GM12878 (cell line): ENCODE measurements around the gene CYBC1.

ENCODE experiments used
- CEBPB ChIP-seq, 2 experiments: fragments of 150-350 bp in 1 of 2; IDR thresholded peaks; 2 replicates each; pipeline ENCODE4 v1.6.1; 2012 to 2014; ENCODE audit warnings: low read depth in 2 of 2, low read length in 2 of 2, borderline replicate concordance in 1 of 2, inconsistent platforms in 1 of 2
- ETV6 ChIP-seq, 2 experiments: fragments of 450-650 bp in 1 of 2; IDR thresholded peaks in 1 of 2; conservative IDR thresholded peaks in 1 of 2; 2 replicates each; pipeline ENCODE4 v1.6.1; 2014; ENCODE audit warnings: antibody characterized with exemption in 1 of 2, borderline replicate concordance in 1 of 2, low read depth in 1 of 2, mild to moderate bottlenecking in 1 of 2, moderate library complexity in 1 of 2
- POLR2A ChIP-seq: IDR thresholded peaks from 2 replicates; pipeline ENCODE4 v1.6.1; 2011; ENCODE audit warnings: low read depth, mild to moderate bottlenecking, low read length
- TF ChIP-seq, protein P1 (sequence below), 3 experiments: IDR thresholded peaks in 2 of 3; conservative IDR thresholded peaks in 1 of 3; 2 replicates each; pipeline ENCODE4 v1.5.1; 2011; ENCODE audit warnings: low read depth in 3 of 3, low read length in 3 of 3, mild to moderate bottlenecking in 3 of 3, control low read depth in 2 of 3, moderate library complexity in 2 of 3, inconsistent platforms in 1 of 3, mixed read lengths in 1 of 3; ENCODE audit not compliant: control insufficient read depth in 2 of 3, insufficient read depth in 1 of 3; ENCODE audit errors: extremely low read depth in 1 of 3
- TF ChIP-seq, protein P2 (sequence below): IDR thresholded peaks from 2 replicates; pipeline ENCODE4 v1.6.1; 2012; ENCODE audit warnings: mild to moderate bottlenecking, low read depth, low read length
- TF ChIP-seq, protein P3 (sequence below): fragments of 450-650 bp; IDR thresholded peaks from 2 replicates; pipeline ENCODE4 v1.6.1; 2018; ENCODE audit warnings: borderline replicate concordance, mild to moderate bottlenecking; ENCODE audit not compliant: partially characterized antibody
- TF ChIP-seq, protein P4 (sequence below): fragments of 450-650 bp; IDR thresholded peaks from 2 replicates; pipeline ENCODE4 v1.6.1; 2018; ENCODE audit warnings: mild to moderate bottlenecking, low read depth, moderate library complexity; ENCODE audit not compliant: partially characterized antibody

DNA sequence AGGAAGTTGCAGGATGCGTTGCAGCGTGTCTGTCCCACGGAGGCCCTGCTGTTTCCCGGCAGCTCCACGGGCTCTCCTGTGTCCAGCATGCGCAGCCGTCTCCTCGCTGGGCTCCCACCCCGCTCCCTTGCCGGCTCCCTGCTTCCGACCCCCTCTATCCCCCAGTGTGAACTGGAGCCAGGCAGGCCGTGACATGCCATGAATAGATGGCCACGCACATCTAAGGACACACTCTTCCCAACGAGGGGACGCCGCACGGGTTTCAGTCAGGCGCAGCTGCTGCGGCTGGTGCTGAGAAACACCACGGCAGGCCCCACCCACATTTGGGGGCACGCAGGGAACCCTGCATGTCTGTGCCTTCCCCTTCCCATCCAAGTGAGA lies 41.6 kb downstream of the CYBC1 start:
- TF ChIP-seq POLR2A, result no peak
- TF ChIP-seq, protein P1, sequence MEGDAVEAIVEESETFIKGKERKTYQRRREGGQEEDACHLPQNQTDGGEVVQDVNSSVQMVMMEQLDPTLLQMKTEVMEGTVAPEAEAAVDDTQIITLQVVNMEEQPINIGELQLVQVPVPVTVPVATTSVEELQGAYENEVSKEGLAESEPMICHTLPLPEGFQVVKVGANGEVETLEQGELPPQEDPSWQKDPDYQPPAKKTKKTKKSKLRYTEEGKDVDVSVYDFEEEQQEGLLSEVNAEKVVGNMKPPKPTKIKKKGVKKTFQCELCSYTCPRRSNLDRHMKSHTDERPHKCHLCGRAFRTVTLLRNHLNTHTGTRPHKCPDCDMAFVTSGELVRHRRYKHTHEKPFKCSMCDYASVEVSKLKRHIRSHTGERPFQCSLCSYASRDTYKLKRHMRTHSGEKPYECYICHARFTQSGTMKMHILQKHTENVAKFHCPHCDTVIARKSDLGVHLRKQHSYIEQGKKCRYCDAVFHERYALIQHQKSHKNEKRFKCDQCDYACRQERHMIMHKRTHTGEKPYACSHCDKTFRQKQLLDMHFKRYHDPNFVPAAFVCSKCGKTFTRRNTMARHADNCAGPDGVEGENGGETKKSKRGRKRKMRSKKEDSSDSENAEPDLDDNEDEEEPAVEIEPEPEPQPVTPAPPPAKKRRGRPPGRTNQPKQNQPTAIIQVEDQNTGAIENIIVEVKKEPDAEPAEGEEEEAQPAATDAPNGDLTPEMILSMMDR (IDR thresholded peaks at IDR 0.05 in 2 of 3, conservative IDR thresholded peaks at IDR 0.05 in 1 of 3; ENCODE audit: control insufficient read depth in 2 of 3, extremely low read depth in 1 of 3, insufficient read depth in 1 of 3, low read depth in 3 of 3, low read length in 3 of 3), result no peak
- TF ChIP-seq, protein P2, sequence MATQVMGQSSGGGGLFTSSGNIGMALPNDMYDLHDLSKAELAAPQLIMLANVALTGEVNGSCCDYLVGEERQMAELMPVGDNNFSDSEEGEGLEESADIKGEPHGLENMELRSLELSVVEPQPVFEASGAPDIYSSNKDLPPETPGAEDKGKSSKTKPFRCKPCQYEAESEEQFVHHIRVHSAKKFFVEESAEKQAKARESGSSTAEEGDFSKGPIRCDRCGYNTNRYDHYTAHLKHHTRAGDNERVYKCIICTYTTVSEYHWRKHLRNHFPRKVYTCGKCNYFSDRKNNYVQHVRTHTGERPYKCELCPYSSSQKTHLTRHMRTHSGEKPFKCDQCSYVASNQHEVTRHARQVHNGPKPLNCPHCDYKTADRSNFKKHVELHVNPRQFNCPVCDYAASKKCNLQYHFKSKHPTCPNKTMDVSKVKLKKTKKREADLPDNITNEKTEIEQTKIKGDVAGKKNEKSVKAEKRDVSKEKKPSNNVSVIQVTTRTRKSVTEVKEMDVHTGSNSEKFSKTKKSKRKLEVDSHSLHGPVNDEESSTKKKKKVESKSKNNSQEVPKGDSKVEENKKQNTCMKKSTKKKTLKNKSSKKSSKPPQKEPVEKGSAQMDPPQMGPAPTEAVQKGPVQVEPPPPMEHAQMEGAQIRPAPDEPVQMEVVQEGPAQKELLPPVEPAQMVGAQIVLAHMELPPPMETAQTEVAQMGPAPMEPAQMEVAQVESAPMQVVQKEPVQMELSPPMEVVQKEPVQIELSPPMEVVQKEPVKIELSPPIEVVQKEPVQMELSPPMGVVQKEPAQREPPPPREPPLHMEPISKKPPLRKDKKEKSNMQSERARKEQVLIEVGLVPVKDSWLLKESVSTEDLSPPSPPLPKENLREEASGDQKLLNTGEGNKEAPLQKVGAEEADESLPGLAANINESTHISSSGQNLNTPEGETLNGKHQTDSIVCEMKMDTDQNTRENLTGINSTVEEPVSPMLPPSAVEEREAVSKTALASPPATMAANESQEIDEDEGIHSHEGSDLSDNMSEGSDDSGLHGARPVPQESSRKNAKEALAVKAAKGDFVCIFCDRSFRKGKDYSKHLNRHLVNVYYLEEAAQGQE, result no peak
- TF ChIP-seq, protein P3, sequence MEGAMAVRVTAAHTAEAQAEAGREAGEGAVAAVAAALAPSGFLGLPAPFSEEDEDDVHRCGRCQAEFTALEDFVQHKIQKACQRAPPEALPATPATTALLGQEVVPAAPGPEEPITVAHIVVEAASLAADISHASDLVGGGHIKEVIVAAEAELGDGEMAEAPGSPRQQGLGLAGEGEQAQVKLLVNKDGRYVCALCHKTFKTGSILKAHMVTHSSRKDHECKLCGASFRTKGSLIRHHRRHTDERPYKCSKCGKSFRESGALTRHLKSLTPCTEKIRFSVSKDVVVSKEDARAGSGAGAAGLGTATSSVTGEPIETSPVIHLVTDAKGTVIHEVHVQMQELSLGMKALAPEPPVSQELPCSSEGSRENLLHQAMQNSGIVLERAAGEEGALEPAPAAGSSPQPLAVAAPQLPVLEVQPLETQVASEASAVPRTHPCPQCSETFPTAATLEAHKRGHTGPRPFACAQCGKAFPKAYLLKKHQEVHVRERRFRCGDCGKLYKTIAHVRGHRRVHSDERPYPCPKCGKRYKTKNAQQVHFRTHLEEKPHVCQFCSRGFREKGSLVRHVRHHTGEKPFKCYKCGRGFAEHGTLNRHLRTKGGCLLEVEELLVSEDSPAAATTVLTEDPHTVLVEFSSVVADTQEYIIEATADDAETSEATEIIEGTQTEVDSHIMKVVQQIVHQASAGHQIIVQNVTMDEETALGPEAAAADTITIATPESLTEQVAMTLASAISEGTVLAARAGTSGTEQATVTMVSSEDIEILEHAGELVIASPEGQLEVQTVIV, result no peak
- TF ChIP-seq, protein P4, sequence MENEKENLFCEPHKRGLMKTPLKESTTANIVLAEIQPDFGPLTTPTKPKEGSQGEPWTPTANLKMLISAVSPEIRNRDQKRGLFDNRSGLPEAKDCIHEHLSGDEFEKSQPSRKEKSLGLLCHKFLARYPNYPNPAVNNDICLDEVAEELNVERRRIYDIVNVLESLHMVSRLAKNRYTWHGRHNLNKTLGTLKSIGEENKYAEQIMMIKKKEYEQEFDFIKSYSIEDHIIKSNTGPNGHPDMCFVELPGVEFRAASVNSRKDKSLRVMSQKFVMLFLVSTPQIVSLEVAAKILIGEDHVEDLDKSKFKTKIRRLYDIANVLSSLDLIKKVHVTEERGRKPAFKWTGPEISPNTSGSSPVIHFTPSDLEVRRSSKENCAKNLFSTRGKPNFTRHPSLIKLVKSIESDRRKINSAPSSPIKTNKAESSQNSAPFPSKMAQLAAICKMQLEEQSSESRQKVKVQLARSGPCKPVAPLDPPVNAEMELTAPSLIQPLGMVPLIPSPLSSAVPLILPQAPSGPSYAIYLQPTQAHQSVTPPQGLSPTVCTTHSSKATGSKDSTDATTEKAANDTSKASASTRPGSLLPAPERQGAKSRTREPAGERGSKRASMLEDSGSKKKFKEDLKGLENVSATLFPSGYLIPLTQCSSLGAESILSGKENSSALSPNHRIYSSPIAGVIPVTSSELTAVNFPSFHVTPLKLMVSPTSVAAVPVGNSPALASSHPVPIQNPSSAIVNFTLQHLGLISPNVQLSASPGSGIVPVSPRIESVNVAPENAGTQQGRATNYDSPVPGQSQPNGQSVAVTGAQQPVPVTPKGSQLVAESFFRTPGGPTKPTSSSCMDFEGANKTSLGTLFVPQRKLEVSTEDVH, result no peak
- no peak for TF ChIP-seq ETV6 (conservative IDR thresholded peaks at IDR 0.05 in 1 of 2, IDR thresholded peaks at IDR 0.05 in 1 of 2; ENCODE audit: borderline replicate concordance in 1 of 2, low read depth in 1 of 2)
- no peak for TF ChIP-seq CEBPB (IDR thresholded peaks at IDR 0.05; ENCODE audit: borderline replicate concordance in 1 of 2, low read depth in 2 of 2, low read length in 2 of 2)
